Epithelial cell of proximal tubule (primary cell): ENCODE data around the gene OCIAD1. TPM values are rescaled to one million over a fixed set of nuclear protein-coding genes. Genes with fewer than 3 reads are reported as not detected.

Experiments used
- DNase-seq: peaks from one replicate; pipeline ENCODE4 v3.0.0-alpha.2; 2011; ENCODE audit warnings: low read depth
- H3K4me3 ChIP-seq: 2 replicates; pipeline ENCODE4 v1.5.1; 2011; ENCODE audit warnings: low read depth, mild to moderate bottlenecking, low read length
- total RNA-seq: library from RNA; depleted of rRNA; stranded (reverse); fragments of >200 nt; gene quantifications from 2 replicates; pipeline ENCODE4 v1.2.3, GENCODE V29; 2015
- TF ChIP-seq, protein P1 (sequence below): conservative IDR thresholded peaks from 2 replicates; pipeline ENCODE4 v1.5.1; 2012; ENCODE audit warnings: low read depth, mild to moderate bottlenecking, low read length

Gene OCIAD1
- total RNA-seq, 1 donor from 2014 or later, result 165 TPM

DNA sequence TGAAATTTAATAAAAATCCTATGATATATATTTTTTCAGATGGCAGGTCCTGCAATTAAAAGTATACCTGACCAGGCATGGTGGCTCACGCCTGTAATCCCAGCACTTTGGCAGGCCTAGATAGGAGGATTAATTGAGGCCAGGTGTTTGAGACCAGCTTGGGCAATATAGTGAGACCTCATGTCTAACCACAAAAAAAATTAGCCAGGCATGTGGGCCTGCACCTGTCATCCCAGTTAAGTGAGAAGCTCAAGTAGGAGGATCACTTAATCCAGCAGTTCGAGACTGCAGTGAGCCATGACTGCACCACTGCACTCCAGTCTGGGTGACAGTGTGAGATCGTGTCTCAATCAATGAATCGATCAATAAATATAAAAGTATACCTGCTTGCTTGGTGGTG, 73.2 kb downstream of the OCIAD1 start:
- H3K4me3 ChIP-seq, result no peak overlapping the region
- TF ChIP-seq, protein P1, sequence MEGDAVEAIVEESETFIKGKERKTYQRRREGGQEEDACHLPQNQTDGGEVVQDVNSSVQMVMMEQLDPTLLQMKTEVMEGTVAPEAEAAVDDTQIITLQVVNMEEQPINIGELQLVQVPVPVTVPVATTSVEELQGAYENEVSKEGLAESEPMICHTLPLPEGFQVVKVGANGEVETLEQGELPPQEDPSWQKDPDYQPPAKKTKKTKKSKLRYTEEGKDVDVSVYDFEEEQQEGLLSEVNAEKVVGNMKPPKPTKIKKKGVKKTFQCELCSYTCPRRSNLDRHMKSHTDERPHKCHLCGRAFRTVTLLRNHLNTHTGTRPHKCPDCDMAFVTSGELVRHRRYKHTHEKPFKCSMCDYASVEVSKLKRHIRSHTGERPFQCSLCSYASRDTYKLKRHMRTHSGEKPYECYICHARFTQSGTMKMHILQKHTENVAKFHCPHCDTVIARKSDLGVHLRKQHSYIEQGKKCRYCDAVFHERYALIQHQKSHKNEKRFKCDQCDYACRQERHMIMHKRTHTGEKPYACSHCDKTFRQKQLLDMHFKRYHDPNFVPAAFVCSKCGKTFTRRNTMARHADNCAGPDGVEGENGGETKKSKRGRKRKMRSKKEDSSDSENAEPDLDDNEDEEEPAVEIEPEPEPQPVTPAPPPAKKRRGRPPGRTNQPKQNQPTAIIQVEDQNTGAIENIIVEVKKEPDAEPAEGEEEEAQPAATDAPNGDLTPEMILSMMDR, result no peak
- DNase-seq, result no peak

DNA sequence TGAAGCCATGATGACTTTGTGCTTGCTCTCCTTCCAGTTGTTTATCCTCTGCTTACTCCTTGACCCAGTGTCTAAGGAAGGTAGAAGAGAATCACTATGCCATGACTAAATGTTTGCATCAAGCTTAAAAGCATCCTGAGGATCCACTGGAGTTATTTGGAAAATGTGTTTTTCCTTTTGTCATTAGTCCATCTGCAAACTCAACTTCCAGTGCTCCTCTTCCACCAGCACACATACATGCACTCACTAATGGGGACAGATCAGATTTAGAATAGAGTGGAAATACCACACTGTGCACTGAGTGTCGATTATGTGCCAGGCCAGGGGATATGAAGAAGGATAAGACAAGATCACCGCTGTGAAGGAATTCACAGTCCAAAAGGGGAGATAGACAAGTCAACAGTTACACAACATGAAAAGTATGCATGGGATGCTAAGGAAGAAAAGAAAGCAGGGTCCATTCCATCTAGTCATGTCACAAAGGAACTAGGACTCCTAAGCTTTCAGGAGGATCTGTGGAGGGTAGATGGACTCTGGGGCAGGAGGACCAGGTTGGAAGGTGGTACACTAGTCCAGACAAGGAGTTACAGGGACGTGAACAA, 73.8 kb downstream of the OCIAD1 start:
- DNase-seq, result no peak
- H3K4me3 ChIP-seq, result peak overlapping the region; percentile 95
- TF ChIP-seq, protein P1, result no peak

DNA sequence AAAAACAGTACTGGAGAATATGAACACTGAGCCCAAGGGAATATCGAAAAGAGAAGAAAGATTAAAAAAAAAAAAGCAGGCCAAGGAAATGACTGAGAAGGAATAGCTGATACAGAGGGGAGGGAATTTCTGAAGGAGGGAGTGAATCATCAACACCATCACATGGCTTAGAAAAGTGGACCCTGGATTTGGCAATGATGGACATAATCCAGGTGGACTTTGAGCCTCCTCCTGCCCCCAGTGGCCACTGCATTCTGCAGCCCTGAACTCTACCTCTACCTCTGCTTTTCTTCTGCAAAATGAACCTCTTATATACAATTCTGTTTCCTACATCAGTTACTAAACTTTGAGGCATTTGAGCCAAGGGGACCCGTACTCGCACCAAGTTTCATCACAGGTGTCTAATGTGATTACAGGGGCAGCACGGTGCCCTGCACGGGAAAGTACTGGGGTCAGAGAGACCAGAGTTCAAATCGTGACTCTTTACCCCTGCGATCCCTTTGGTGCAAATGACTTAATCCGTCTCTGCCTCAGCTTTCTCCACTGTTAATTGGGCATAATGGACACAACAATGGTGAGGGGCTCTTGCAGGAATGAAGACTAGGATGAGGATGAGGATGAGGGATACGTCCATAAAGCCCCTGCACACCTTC, 74.6 kb downstream of the OCIAD1 start:
- TF ChIP-seq, protein P1, result peak; percentile 55
- peak overlapping the region; percentile 95 for H3K4me3 ChIP-seq
- peak; percentile 81 for DNase-seq

DNA sequence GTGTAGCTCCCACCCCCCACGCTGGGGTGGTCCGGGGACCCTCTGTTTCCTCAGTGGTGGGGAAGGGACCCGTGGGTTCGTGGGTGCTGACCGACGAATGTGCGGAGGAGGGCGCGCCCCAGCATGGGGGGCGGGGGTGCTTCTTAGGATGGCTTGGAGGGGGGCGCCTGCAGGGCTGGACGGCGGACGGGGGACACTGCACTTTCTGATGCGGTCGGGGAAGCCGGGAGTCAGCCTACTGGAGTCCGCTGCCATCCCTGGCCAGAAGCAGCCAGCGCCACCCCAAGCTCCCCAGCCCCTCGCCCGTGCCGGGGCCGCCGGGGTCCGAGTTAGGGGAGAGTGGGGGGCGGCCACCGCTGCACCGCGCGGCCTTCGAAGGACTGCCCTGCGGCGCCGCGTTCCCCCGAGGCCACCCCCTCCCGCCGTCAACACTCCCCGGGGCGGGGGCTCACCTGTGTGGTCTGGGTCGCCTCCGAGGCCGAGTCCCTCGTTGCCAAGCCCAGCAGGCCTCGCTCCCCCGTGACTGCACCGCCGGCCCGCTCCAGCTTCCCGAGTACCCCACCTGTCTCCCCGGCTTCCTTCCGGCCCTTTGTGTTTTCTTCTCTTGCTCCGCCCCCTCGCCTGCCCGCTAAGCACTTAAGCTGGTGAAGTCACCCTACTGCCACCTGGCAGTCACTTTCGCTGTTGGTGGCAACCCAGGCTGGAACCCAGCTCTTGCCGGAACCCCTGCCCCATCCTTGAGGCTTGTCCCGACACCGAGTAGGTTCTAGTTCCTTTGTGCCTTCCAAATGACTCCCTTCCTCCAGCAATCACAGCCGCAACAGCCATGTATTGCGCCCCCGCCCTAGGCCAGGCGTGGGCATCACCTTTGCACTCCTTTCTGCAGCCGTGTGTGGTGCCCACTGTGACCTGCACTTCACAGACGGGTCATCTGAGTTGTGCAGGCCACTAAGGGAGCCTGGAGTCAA, 75.6 kb downstream of the OCIAD1 start, which contains the start of gene OCIAD2:
Gene OCIAD2, minus strand, starts transcription at position 569 of the 968 bp plus-strand sequence. CDS start 2,225 bp downstream, outside the sequence.
- peak within 1 kb of the TSS; percentile 95 for H3K4me3 ChIP-seq
- TF ChIP-seq, protein P1, result peak; percentile 24
- DNase-seq, result no peak

DNA sequence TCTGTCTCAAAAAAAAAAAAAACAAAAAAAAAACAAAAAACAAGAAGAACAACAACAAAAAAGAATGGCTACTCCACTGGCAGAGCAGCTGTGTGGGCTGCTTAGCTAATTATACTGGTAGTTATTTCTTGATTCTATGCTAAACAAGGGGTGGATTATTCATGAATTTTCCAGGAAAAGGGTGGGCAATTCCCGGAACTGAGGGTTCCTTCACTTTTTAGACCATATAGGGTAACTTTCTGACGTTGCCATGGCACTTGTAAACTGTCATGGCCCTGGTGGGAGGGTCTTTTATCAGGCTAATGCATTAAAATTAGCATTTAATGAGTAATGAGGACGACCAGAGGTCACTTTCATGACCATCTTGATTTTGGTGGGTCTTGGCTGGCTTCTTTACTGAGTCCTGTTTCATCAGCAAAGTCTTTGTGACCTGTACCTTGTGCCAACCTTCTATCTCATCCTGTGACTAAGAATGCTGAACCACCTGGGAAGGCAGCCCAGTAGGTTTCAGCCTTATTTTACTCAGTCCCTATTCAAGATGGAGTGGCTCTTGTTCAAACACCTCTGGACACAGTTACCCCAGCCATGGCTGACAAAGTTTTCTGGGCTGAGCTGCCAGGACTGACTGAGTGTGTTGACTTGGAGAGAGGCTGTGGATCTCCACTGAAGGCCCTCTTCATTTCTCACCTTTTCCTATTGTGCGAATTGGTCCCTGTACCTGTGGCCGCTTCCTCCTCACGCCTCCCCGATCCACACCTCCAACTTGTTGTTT, 77.0 kb downstream of the OCIAD1 start:
- DNase-seq, result no peak
- TF ChIP-seq, protein P1, result no peak
- H3K4me3 ChIP-seq, result no peak overlapping the region

DNA sequence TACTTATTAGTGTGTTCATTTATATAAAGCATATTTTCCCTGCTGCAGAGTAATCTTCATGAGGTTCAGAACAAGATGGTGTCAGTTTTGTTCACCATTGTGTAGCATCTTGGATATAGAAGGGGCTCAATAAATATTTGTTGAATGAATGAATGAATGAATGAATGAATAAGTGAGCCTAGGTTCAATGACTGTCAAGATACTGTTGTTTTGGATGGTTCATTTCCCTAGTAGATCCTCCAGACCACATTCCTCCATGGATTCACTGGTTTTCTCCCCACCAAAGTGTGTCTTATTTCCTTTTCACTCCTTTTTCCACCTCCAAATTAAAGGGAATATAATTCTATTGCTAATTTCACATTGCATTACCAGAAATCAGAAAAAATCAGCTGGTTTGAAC, 77.8 kb downstream of the OCIAD1 start:
- no peak overlapping the region for H3K4me3 ChIP-seq
- TF ChIP-seq, protein P1, result no peak
- no peak for DNase-seq
